ENCODE data around the gene SLC6A8.
A peak's percentile ranks its signal among the peaks of the same experiment; 100 is the strongest.

Gene SLC6A8

GRCh38 chrX:153667281-153667955 lies 20.3 kb upstream of the SLC6A8 start (continued):
- TF ChIP-seq ZNF518A (tag by site-specific recombination; conservative IDR thresholded peaks at IDR 0.05; ENCODE audit: low read depth): 0 out of 2 replicates have a peak, but pooled peaks have one; percentile 46
- TF ChIP-seq, protein P1, sequence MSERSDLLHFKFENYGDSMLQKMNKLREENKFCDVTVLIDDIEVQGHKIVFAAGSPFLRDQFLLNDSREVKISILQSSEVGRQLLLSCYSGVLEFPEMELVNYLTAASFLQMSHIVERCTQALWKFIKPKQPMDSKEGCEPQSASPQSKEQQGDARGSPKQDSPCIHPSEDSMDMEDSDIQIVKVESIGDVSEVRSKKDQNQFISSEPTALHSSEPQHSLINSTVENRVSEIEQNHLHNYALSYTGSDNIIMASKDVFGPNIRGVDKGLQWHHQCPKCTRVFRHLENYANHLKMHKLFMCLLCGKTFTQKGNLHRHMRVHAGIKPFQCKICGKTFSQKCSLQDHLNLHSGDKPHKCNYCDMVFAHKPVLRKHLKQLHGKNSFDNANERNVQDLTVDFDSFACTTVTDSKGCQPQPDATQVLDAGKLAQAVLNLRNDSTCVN (tag by site-specific recombination; optimal IDR thresholded peaks at IDR 0.05): peak; percentile 7
- TF ChIP-seq MYNN (tag by site-specific recombination; IDR thresholded peaks at IDR 0.05; ENCODE audit: borderline replicate concordance): no peak

DNA sequence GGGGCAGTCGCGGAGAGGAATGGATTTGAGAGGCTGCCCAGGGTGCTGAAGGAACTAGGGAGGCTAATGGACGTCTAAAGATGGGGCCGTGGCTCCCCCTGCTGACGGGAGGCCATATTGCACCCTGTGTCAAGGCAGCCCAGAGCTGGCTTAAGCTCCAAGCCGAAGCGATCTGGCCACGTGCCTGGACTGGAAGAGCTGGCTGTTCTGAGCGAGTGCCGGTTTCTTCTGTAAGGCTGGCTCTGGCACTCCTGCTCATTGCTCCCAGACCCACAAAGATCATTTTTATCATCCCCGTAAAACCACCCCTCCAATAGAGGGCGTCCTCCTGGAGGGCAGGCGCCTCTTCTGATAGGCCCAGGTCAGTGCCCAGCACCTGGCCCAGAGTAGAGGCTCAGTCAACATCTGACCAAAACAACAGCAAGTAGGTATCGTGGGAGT lies 19.8 kb upstream of the SLC6A8 start:
- POLR2A ChIA-PET: interaction anchor here (1.1 to 1.8 kb wide), 2 partner anchors 40 to 70 kb away, joined by 4 to 5 read pairs; no protein-coding TSS in a partner anchor
- CTCF ChIA-PET: interaction anchor here (0.6 to 5.2 kb wide), 39 partner anchors 10 to 726 kb away, joined by 3 to 63 read pairs (median 6); partner anchors contain the start of genes ARHGAP4, DUSP9 and SLC6A8
- H3K9me3 ChIP-seq (ENCODE audit: control insufficient read depth, insufficient read depth, low read depth, low read length): no peaks in the 10 kb centered on the region
- no peak overlapping the region for H3K27ac ChIP-seq (ENCODE audit: extremely low read depth, low read depth, low read length)
- no peaks in the 10 kb centered on the region for H3K36me3 ChIP-seq (ENCODE audit: control insufficient read depth in 2 of 2, insufficient read depth in 1 of 2, low read length in 2 of 2)
- no peak overlapping the region for H3K4me3 ChIP-seq (ENCODE audit: low read depth, low read length)
- H3K4me1 ChIP-seq (ENCODE audit: control insufficient read depth, insufficient read depth, low read length): no peaks in the 10 kb centered on the region
- TF ChIP-seq, protein P2, sequence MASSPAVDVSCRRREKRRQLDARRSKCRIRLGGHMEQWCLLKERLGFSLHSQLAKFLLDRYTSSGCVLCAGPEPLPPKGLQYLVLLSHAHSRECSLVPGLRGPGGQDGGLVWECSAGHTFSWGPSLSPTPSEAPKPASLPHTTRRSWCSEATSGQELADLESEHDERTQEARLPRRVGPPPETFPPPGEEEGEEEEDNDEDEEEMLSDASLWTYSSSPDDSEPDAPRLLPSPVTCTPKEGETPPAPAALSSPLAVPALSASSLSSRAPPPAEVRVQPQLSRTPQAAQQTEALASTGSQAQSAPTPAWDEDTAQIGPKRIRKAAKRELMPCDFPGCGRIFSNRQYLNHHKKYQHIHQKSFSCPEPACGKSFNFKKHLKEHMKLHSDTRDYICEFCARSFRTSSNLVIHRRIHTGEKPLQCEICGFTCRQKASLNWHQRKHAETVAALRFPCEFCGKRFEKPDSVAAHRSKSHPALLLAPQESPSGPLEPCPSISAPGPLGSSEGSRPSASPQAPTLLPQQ (tag by site-specific recombination; IDR thresholded peaks at IDR 0.05): 0 out of 2 replicates have a peak, but pooled peaks have one; percentile 23
- TF ChIP-seq, protein P3, sequence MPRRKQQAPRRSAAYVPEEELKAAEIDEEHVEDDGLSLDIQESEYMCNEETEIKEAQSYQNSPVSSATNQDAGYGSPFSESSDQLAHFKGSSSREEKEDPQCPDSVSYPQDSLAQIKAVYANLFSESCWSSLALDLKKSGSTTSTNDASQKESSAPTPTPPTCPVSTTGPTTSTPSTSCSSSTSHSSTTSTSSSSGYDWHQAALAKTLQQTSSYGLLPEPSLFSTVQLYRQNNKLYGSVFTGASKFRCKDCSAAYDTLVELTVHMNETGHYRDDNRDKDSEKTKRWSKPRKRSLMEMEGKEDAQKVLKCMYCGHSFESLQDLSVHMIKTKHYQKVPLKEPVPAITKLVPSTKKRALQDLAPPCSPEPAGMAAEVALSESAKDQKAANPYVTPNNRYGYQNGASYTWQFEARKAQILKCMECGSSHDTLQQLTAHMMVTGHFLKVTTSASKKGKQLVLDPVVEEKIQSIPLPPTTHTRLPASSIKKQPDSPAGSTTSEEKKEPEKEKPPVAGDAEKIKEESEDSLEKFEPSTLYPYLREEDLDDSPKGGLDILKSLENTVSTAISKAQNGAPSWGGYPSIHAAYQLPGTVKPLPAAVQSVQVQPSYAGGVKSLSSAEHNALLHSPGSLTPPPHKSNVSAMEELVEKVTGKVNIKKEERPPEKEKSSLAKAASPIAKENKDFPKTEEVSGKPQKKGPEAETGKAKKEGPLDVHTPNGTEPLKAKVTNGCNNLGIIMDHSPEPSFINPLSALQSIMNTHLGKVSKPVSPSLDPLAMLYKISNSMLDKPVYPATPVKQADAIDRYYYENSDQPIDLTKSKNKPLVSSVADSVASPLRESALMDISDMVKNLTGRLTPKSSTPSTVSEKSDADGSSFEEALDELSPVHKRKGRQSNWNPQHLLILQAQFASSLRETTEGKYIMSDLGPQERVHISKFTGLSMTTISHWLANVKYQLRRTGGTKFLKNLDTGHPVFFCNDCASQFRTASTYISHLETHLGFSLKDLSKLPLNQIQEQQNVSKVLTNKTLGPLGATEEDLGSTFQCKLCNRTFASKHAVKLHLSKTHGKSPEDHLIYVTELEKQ (tag by site-specific recombination; IDR thresholded peaks at IDR 0.05; ENCODE audit: borderline replicate concordance): no peak
- TF ChIP-seq ZNF2 (tag by site-specific recombination; IDR thresholded peaks at IDR 0.05) (0 out of 2 replicates have a peak, but pooled peaks have one; percentile 25), ZNF791 (tag by site-specific recombination; IDR thresholded peaks at IDR 0.05) (no peak), ZNF416 (tag by site-specific recombination; IDR thresholded peaks at IDR 0.05) (peak; percentile 83), ZSCAN30 (tag by site-specific recombination; IDR thresholded peaks at IDR 0.05) (0 out of 2 replicates have a peak, but pooled peaks have one; percentile 19), ZNF214 (tag by site-specific recombination; IDR thresholded peaks at IDR 0.05; ENCODE audit: borderline replicate concordance) (no peak), ZFP3 (tag by site-specific recombination; IDR thresholded peaks at IDR 0.05; ENCODE audit: low read depth) (no peak), YY1 (tag by site-specific recombination; IDR thresholded peaks at IDR 0.05) (0 out of 2 replicates have a peak, but pooled peaks have one; percentile 39), ZNF488 (tag by site-specific recombination; IDR thresholded peaks at IDR 0.05) (no peak), ZNF654 (tag by site-specific recombination; IDR thresholded peaks at IDR 0.05; ENCODE audit: low read depth) (peak; percentile 91), ZNF341 (tag by site-specific recombination; IDR thresholded peaks at IDR 0.05; ENCODE audit: low read depth) (peak; percentile 89)
- TF ChIP-seq, protein P1 (tag by site-specific recombination; optimal IDR thresholded peaks at IDR 0.05): peak; percentile 4
- TF ChIP-seq, protein P4, sequence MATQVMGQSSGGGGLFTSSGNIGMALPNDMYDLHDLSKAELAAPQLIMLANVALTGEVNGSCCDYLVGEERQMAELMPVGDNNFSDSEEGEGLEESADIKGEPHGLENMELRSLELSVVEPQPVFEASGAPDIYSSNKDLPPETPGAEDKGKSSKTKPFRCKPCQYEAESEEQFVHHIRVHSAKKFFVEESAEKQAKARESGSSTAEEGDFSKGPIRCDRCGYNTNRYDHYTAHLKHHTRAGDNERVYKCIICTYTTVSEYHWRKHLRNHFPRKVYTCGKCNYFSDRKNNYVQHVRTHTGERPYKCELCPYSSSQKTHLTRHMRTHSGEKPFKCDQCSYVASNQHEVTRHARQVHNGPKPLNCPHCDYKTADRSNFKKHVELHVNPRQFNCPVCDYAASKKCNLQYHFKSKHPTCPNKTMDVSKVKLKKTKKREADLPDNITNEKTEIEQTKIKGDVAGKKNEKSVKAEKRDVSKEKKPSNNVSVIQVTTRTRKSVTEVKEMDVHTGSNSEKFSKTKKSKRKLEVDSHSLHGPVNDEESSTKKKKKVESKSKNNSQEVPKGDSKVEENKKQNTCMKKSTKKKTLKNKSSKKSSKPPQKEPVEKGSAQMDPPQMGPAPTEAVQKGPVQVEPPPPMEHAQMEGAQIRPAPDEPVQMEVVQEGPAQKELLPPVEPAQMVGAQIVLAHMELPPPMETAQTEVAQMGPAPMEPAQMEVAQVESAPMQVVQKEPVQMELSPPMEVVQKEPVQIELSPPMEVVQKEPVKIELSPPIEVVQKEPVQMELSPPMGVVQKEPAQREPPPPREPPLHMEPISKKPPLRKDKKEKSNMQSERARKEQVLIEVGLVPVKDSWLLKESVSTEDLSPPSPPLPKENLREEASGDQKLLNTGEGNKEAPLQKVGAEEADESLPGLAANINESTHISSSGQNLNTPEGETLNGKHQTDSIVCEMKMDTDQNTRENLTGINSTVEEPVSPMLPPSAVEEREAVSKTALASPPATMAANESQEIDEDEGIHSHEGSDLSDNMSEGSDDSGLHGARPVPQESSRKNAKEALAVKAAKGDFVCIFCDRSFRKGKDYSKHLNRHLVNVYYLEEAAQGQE (tag by site-specific recombination; IDR thresholded peaks at IDR 0.05): peak; percentile 81
